Spleen (tissue), 11 donors: ENCODE data around the gene CDC14B. TPM values are rescaled to one million over a fixed set of nuclear protein-coding genes. Genes with fewer than 3 reads are reported as not detected.
"Not testable (repeated sequence)": the region's sequence is repeated elsewhere in the genome, so short reads cannot be mapped to it uniquely, and the experiment has no call there.

Source experiments
- DNase-seq: peaks from one replicate; pipeline ENCODE4 v3.0.0-alpha.2; 2020
- H3K27ac ChIP-seq, 8 donors: fragments of 200-600 bp; sonication (generic) in 7 of 8; 1 replicate in 4 of 8; 2 replicates in 4 of 8; pipeline versions ENCODE4 v1.5.0 to v1.8.0; 2016 to 2021; ENCODE audit warnings: inconsistent platforms in 4 of 8, mild to moderate bottlenecking in 4 of 8, moderate library complexity in 1 of 8
- H3K27me3 ChIP-seq, 7 donors: fragments of 200-600 bp; sonication (generic) in 6 of 7; replicated peaks in 1 of 7; 1 replicate in 4 of 7; 2 replicates in 3 of 7; pipeline versions ENCODE4 v1.5.0 to v1.8.0; 2016 to 2021; ENCODE audit warnings: inconsistent platforms in 3 of 7, mild to moderate bottlenecking in 1 of 7
- H3K36me3 ChIP-seq, 6 donors: fragments of 200-600 bp; sonication (generic) in 5 of 6; 1 replicate in 4 of 6; 2 replicates in 2 of 6; pipeline versions ENCODE4 v1.5.0 to v1.8.0; 2016 to 2021; ENCODE audit warnings: inconsistent platforms in 2 of 6
- H3K4me1 ChIP-seq, 6 donors: fragments of 200-600 bp; sonication (generic) in 5 of 6; 1 replicate in 3 of 6; 2 replicates in 3 of 6; pipeline versions ENCODE4 v1.5.0 to v1.8.0; 2016 to 2021; ENCODE audit warnings: inconsistent platforms in 3 of 6
- H3K4me3 ChIP-seq, 8 donors: fragments of 200-600 bp; sonication (generic) in 7 of 8; 1 replicate in 4 of 8; 2 replicates in 4 of 8; pipeline versions ENCODE4 v1.5.0 to v1.8.0; 2016 to 2021; ENCODE audit warnings: inconsistent platforms in 4 of 8, mild to moderate bottlenecking in 4 of 8, moderate library complexity in 2 of 8
- H3K9me3 ChIP-seq, 8 donors: fragments of 200-600 bp; sonication (generic) in 7 of 8; 1 replicate in 4 of 8; 2 replicates in 4 of 8; pipeline versions ENCODE4 v1.5.0 to v1.8.0; 2016 to 2021; ENCODE audit warnings: inconsistent platforms in 4 of 8
- POLR2A ChIP-seq, 3 donors: fragments of 450-650 bp; IDR thresholded peaks; one replicate each; pipeline ENCODE4 v1.5.1; 2017; ENCODE audit warnings: antibody characterized with exemption in 3 of 3, mild to moderate bottlenecking in 1 of 3
- POLR2AphosphoS5 ChIP-seq, 3 donors: sonication (generic); formaldehyde crosslinking; IDR thresholded peaks; one replicate each; pipeline ENCODE4 v1.5.1; 2017; ENCODE audit warnings: antibody characterized with exemption in 3 of 3
- WGBS, 5 donors: extraction: QIAGEN DNeasy Blood & Tissue Kit in 3 of 5; methylation state at CpG; one replicate each; pipeline versions ENCODE4 v1.1.5 to v1.1.7; 2013 to 2018; 5-methylcytosine and 5-hydroxymethylcytosine counted together
- intact Hi-C: fragments of 100-400 bp; cut with DNase I; formaldehyde crosslinking; loops from one replicate; pipeline ENCODE4 v1.15.0; 2023; ENCODE audit warnings: low total_unique reads
- polyA plus RNA-seq, 3 donors: library from polyadenylated mRNA; stranded (reverse); fragments of 200-250 nt; gene quantifications; one replicate each; pipeline ENCODE4 v1.2.1, GENCODE V29; 2013
- total RNA-seq, 7 donors: library from RNA; depleted of rRNA in 3 of 7; stranded (reverse); fragments of >200 nt in 3 of 7; fragmentation: NEBNext Ultra II Directional in 4 of 7; extraction: Animal tissue kit (Norgen Biotek cat#: 25700) in 4 of 7; gene quantifications; one replicate each; pipeline versions ENCODE4 v1.1.0 to v1.2.1, GENCODE V29; 2016 to 2021
- TF ChIP-seq, protein P1 (sequence below), 11 experiments: fragments of 200-600 bp in 7 of 11; fragments of 450-650 bp in 4 of 11; sonication (generic) in 4 of 11; IDR thresholded peaks in 8 of 11; conservative IDR thresholded peaks in 3 of 11; 1 replicate in 7 of 11; 2 replicates in 4 of 11; pipeline versions ENCODE4 v1.4.0 to v1.8.0; 2016 to 2021; ENCODE audit warnings: antibody characterized with exemption in 11 of 11, inconsistent platforms in 4 of 11, mild to moderate bottlenecking in 1 of 11
- donor health status: healthy with polysubstance abuse.
- donor health status: DM: no; HTN: no; CAD: no; lungs with moderate emphysema.
- donor health status: DM: no; HTN: no; CAD: no.
- donor health status: Bipolar disorder and iron deficiency.
- donor health status: healthy.
- donor health status: DM: no; HTN: no; CAD: no.
- donor health status: DM: yes; HTN: yes; CAD: no.

The CDC14B gene
- total and polyA plus RNA-seq, 10 donors = 1.3 to 10.0 (median 5.8) TPM

GRCh38 chr9:96596601-96597111 is 23.0 kb downstream of the CDC14B start:
- 80 to 94% (median 84%) methylated on average over 5 of the region's 5 CpGs for WGBS, 5 donors
- Histone ChIP-seq H3K27ac (no peak overlapping the region), H3K4me1 (no peaks in the 10 kb centered on the region), H3K9me3 (no peaks in the 10 kb centered on the region), H3K36me3 (no peaks in the 10 kb centered on the region), H3K4me3 (no peak overlapping the region), H3K27me3 (peaks cover 0 to 6% (median 0%) of the 10 kb centered on the region in 7 donors)
- TF ChIP-seq, protein P1, sequence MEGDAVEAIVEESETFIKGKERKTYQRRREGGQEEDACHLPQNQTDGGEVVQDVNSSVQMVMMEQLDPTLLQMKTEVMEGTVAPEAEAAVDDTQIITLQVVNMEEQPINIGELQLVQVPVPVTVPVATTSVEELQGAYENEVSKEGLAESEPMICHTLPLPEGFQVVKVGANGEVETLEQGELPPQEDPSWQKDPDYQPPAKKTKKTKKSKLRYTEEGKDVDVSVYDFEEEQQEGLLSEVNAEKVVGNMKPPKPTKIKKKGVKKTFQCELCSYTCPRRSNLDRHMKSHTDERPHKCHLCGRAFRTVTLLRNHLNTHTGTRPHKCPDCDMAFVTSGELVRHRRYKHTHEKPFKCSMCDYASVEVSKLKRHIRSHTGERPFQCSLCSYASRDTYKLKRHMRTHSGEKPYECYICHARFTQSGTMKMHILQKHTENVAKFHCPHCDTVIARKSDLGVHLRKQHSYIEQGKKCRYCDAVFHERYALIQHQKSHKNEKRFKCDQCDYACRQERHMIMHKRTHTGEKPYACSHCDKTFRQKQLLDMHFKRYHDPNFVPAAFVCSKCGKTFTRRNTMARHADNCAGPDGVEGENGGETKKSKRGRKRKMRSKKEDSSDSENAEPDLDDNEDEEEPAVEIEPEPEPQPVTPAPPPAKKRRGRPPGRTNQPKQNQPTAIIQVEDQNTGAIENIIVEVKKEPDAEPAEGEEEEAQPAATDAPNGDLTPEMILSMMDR (IDR thresholded peaks at IDR 0.05 in 8 of 11, conservative IDR thresholded peaks at IDR 0.05 in 3 of 11) = no peak
- TF ChIP-seq POLR2A (IDR thresholded peaks at IDR 0.05) = no peak
- no peak for TF ChIP-seq POLR2AphosphoS5 (IDR thresholded peaks at IDR 0.05)
- DNase-seq = no peak
- intact Hi-C loops = no loop called here

- WGBS, 5 donors = 77 to 80% (median 78%) methylated on average over 12 of the region's 12 CpGs
- intact Hi-C loops = no loop called here
- H3K36me3 ChIP-seq = no peaks in the 10 kb centered on the region
- H3K27me3 ChIP-seq = peaks cover 0 to 6% (median 0%) of the 10 kb centered on the region in 7 donors
- DNase-seq = no peak
- no peak overlapping the region for H3K4me3 ChIP-seq
- no peaks in the 10 kb centered on the region for H3K9me3 ChIP-seq
- H3K4me1 ChIP-seq = no peaks in the 10 kb centered on the region
- TF ChIP-seq POLR2A (IDR thresholded peaks at IDR 0.05) (no peak), POLR2AphosphoS5 (IDR thresholded peaks at IDR 0.05) (no peak)
- TF ChIP-seq, protein P1 (IDR thresholded peaks at IDR 0.05 in 8 of 11, conservative IDR thresholded peaks at IDR 0.05 in 3 of 11) = no peak
- no peak overlapping the region for H3K27ac ChIP-seq
Observed at GRCh38 chr9:96587338-96588315, 32.0 kb downstream of the CDC14B start.

- no peaks in the 10 kb centered on the region for H3K27me3 ChIP-seq
- H3K27ac ChIP-seq = no peak overlapping the region
- TF ChIP-seq, protein P1 (IDR thresholded peaks at IDR 0.05 in 8 of 11, conservative IDR thresholded peaks at IDR 0.05 in 3 of 11) = no peak
- TF ChIP-seq POLR2A (IDR thresholded peaks at IDR 0.05) = no peak
- TF ChIP-seq POLR2AphosphoS5 (IDR thresholded peaks at IDR 0.05) = no peak
- DNase-seq = no peak
- H3K36me3 ChIP-seq = no peaks in the 10 kb centered on the region
- no peaks in the 10 kb centered on the region for H3K4me1 ChIP-seq
- H3K4me3 ChIP-seq = no peak overlapping the region
- H3K9me3 ChIP-seq = no peaks in the 10 kb centered on the region
- intact Hi-C loops = no loop called here
Observed at GRCh38 chr9:96585426-96585825, 34.2 kb downstream of the CDC14B start.

GRCh38 chr9:96582199-96582598 is 37.4 kb downstream of the CDC14B start:
- H3K27me3 ChIP-seq, H3K36me3 ChIP-seq, H3K27ac ChIP-seq, intact Hi-C loops, H3K9me3 ChIP-seq, H3K4me3 ChIP-seq, H3K4me1 ChIP-seq, DNase-seq: not testable (repeated sequence)
- 72 to 82% (median 77%) methylated on average over 2 of the region's 2 CpGs for WGBS, 5 donors
